GM23338 (cell line): ENCODE results near the gene USP51. TPM values are rescaled to one million over a fixed set of nuclear protein-coding genes. Genes with fewer than 3 reads are reported as not detected.

Source experiments
- ATAC-seq: fragments of 200-7000 bp; cut with Tn5 transposase; 3 replicates; pipeline ENCODE4 v1.9.1; 2020
- DNase-seq: peaks from one replicate; pipeline ENCODE4 v3.0.0-alpha.2; 2015; ENCODE audit warnings: low spot score
- H2AFZ ChIP-seq: fragments of 200-600 bp; sonication (generic); 2 replicates; pipeline ENCODE4 v1.8.0; 2016; ENCODE audit warnings: antibody characterized with exemption, mild to moderate bottlenecking, moderate library complexity
- H3F3A ChIP-seq: fragments of 200-600 bp; sonication (generic); replicated peaks from 2 replicates; pipeline ENCODE4 v1.8.0; 2017; ENCODE audit warnings: antibody characterized with exemption, mixed run types, low read depth
- H3K27ac ChIP-seq: fragments of 200-600 bp; sonication (generic); 2 replicates; pipeline ENCODE4 v1.6.1; 2016; ENCODE audit warnings: low read depth
- H3K27me3 ChIP-seq: fragments of 200-600 bp; sonication (generic); 2 replicates; pipeline ENCODE4 v1.8.0; 2016; ENCODE audit warnings: mild to moderate bottlenecking, mixed run types, moderate library complexity; ENCODE audit not compliant: insufficient read depth
- H3K36me3 ChIP-seq: fragments of 200-600 bp; sonication (generic); 2 replicates; pipeline ENCODE4 v1.8.0; 2016; ENCODE audit warnings: mild to moderate bottlenecking; ENCODE audit not compliant: insufficient read depth
- H3K4me1 ChIP-seq: fragments of 200-600 bp; sonication (generic); 2 replicates; pipeline ENCODE4 v1.8.0; 2016; ENCODE audit warnings: mild to moderate bottlenecking, moderate library complexity; ENCODE audit not compliant: insufficient read depth
- H3K4me2 ChIP-seq: fragments of 200-600 bp; sonication (generic); 2 replicates; pipeline ENCODE4 v1.7.1; 2017; ENCODE audit warnings: mixed run types
- H3K4me3 ChIP-seq: fragments of 200-600 bp; sonication (generic); 2 replicates; pipeline ENCODE4 v1.6.1; 2016; ENCODE audit warnings: mixed run types
- H3K79me2 ChIP-seq: fragments of 200-600 bp; sonication (generic); replicated peaks from 2 replicates; pipeline ENCODE4 v1.8.0; 2017; ENCODE audit warnings: mild to moderate bottlenecking; ENCODE audit not compliant: insufficient read depth
- H3K9me2 ChIP-seq: fragments of 200-600 bp; sonication (generic); 2 replicates; pipeline ENCODE4 v1.8.0; 2017; ENCODE audit not compliant: insufficient read depth
- H4K20me1 ChIP-seq: fragments of 200-600 bp; sonication (generic); replicated peaks from 2 replicates; pipeline ENCODE4 v1.8.0; 2017; ENCODE audit warnings: mild to moderate bottlenecking; ENCODE audit not compliant: insufficient read depth
- H3K27ac Mint-ChIP-seq: 2 replicates; pipeline ENCODE4 v1.8.0; 2020; ENCODE audit warnings: inconsistent platforms, mild to moderate bottlenecking, moderate library complexity, mixed read lengths
- H3K27me3 Mint-ChIP-seq: 3 replicates; pipeline ENCODE4 v1.8.0; 2022; ENCODE audit warnings: low read depth, mild to moderate bottlenecking, moderate library complexity, mixed read lengths, inconsistent platforms; ENCODE audit not compliant: insufficient read depth, poor library complexity
- H3K36me3 Mint-ChIP-seq: 3 replicates; pipeline ENCODE4 v1.8.0; 2021; ENCODE audit warnings: low read depth, mild to moderate bottlenecking, inconsistent platforms, moderate library complexity, mixed read lengths
- H3K4me1 Mint-ChIP-seq: 3 replicates; pipeline ENCODE4 v1.8.0; 2020; ENCODE audit warnings: mild to moderate bottlenecking, inconsistent platforms, mixed read lengths
- H3K4me3 Mint-ChIP-seq: 3 replicates; pipeline ENCODE4 v1.8.0; 2021; ENCODE audit warnings: moderate library complexity, mild to moderate bottlenecking, inconsistent platforms, mixed read lengths
- H3K9me3 Mint-ChIP-seq: 3 replicates; pipeline ENCODE4 v1.8.0; 2020; ENCODE audit warnings: moderate library complexity, mild to moderate bottlenecking, inconsistent platforms, mixed read lengths
- EZH2 ChIP-seq: fragments of 200-600 bp; sonication (generic); IDR thresholded peaks from one replicate; pipeline ENCODE4 v1.8.0; 2017; ENCODE audit warnings: antibody characterized with exemption, mild to moderate bottlenecking, low read depth; ENCODE audit not compliant: unreplicated experiment
- EZH2phosphoT487 ChIP-seq: fragments of 200-600 bp; sonication (generic); IDR thresholded peaks from one replicate; pipeline ENCODE4 v1.8.1; 2018; ENCODE audit warnings: antibody characterized with exemption; ENCODE audit not compliant: unreplicated experiment
- JUNB ChIP-seq: IDR thresholded peaks from one replicate; pipeline ENCODE4 v1.6.1; 2016; ENCODE audit warnings: antibody characterized with exemption; ENCODE audit not compliant: unreplicated experiment
- NANOG ChIP-seq: IDR thresholded peaks from 2 replicates; pipeline ENCODE4 v1.6.1; 2016; ENCODE audit warnings: antibody characterized with exemption, borderline replicate concordance
- POLR2AphosphoS5 ChIP-seq: IDR thresholded peaks from 2 replicates; pipeline ENCODE4 v1.6.1; 2016; ENCODE audit warnings: antibody characterized with exemption, low read depth
- STAT1 ChIP-seq: IDR thresholded peaks from one replicate; pipeline ENCODE4 v1.6.1; 2016; ENCODE audit warnings: antibody characterized with exemption; ENCODE audit not compliant: unreplicated experiment
- polyA plus RNA-seq: library from polyadenylated mRNA; unstranded; fragments of >200 nt; fragmentation: Nextera tagmentation; extraction: Ambion mirVana; gene quantifications from 2 replicates; pipeline ENCODE4 v1.2.1, GENCODE V29; 2016
- total RNA-seq: library from RNA; depleted of rRNA; stranded (reverse); fragments of >200 nt; shearing (Covaris generic); gene quantifications from 2 replicates; pipeline ENCODE4 v1.2.3, GENCODE V29; 2014
- TF ChIP-seq, protein P1 (sequence below): IDR thresholded peaks from 2 replicates; pipeline ENCODE4 v1.6.1; 2016; ENCODE audit warnings: antibody characterized with exemption
- TF ChIP-seq, protein P2 (sequence below), 2 experiments: fragments of 200-600 bp in 1 of 2; sonication (generic) in 1 of 2; conservative IDR thresholded peaks; 2 replicates each; pipeline versions ENCODE4 v1.5.1 to v1.6.1; 2016 to 2017; ENCODE audit warnings: antibody characterized with exemption in 2 of 2, low read depth in 2 of 2, mild to moderate bottlenecking in 2 of 2, moderate library complexity in 1 of 2
- TF ChIP-seq, protein P3 (sequence below): IDR thresholded peaks from one replicate; pipeline ENCODE4 v1.6.1; 2018; ENCODE audit warnings: antibody characterized with exemption; ENCODE audit not compliant: unreplicated experiment

The USP51 gene
- total and polyA plus RNA-seq, 2 experiments from 2014 or later: 3.5 to 5.5 TPM

GRCh38 chrX:55490121-55490520, 473 bp upstream of the USP51 start:
- H3K36me3 Mint-ChIP-seq: peaks cover 9% of the 10 kb centered on the region
- H3K27ac Mint-ChIP-seq: peak overlapping the region; percentile 98
- Histone ChIP-seq H3K36me3 (no peaks in the 10 kb centered on the region), H3K27ac (no peak overlapping the region), H4K20me1 (no peaks in the 10 kb centered on the region), H2AFZ (no peak overlapping the region), H3K27me3 (no peaks in the 10 kb centered on the region), H3K4me2 (peak overlapping the region; percentile 80), H3K79me2 (no peaks in the 10 kb centered on the region), H3K4me1 (0 out of 2 replicates have a peak, but pooled peaks cover 6% of the 10 kb centered on the region), H3K4me3 (peak overlapping the region; percentile 77), H3K9me2 (no peaks in the 10 kb centered on the region), H3F3A (no peaks in the 10 kb centered on the region)
- H3K4me3 Mint-ChIP-seq: peak overlapping the region; percentile 97
- DNase-seq (no peak), ATAC-seq (peak; percentile 15)
- TF ChIP-seq, protein P1, sequence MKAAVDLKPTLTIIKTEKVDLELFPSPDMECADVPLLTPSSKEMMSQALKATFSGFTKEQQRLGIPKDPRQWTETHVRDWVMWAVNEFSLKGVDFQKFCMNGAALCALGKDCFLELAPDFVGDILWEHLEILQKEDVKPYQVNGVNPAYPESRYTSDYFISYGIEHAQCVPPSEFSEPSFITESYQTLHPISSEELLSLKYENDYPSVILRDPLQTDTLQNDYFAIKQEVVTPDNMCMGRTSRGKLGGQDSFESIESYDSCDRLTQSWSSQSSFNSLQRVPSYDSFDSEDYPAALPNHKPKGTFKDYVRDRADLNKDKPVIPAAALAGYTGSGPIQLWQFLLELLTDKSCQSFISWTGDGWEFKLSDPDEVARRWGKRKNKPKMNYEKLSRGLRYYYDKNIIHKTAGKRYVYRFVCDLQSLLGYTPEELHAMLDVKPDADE: no peak
- TF ChIP-seq, protein P2, sequence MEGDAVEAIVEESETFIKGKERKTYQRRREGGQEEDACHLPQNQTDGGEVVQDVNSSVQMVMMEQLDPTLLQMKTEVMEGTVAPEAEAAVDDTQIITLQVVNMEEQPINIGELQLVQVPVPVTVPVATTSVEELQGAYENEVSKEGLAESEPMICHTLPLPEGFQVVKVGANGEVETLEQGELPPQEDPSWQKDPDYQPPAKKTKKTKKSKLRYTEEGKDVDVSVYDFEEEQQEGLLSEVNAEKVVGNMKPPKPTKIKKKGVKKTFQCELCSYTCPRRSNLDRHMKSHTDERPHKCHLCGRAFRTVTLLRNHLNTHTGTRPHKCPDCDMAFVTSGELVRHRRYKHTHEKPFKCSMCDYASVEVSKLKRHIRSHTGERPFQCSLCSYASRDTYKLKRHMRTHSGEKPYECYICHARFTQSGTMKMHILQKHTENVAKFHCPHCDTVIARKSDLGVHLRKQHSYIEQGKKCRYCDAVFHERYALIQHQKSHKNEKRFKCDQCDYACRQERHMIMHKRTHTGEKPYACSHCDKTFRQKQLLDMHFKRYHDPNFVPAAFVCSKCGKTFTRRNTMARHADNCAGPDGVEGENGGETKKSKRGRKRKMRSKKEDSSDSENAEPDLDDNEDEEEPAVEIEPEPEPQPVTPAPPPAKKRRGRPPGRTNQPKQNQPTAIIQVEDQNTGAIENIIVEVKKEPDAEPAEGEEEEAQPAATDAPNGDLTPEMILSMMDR (conservative IDR thresholded peaks at IDR 0.05; ENCODE audit: low read depth in 2 of 2): no peak
- TF ChIP-seq POLR2AphosphoS5: no peak
- TF ChIP-seq NANOG: no peak
- no peak for TF ChIP-seq JUNB
- TF ChIP-seq, protein P3, sequence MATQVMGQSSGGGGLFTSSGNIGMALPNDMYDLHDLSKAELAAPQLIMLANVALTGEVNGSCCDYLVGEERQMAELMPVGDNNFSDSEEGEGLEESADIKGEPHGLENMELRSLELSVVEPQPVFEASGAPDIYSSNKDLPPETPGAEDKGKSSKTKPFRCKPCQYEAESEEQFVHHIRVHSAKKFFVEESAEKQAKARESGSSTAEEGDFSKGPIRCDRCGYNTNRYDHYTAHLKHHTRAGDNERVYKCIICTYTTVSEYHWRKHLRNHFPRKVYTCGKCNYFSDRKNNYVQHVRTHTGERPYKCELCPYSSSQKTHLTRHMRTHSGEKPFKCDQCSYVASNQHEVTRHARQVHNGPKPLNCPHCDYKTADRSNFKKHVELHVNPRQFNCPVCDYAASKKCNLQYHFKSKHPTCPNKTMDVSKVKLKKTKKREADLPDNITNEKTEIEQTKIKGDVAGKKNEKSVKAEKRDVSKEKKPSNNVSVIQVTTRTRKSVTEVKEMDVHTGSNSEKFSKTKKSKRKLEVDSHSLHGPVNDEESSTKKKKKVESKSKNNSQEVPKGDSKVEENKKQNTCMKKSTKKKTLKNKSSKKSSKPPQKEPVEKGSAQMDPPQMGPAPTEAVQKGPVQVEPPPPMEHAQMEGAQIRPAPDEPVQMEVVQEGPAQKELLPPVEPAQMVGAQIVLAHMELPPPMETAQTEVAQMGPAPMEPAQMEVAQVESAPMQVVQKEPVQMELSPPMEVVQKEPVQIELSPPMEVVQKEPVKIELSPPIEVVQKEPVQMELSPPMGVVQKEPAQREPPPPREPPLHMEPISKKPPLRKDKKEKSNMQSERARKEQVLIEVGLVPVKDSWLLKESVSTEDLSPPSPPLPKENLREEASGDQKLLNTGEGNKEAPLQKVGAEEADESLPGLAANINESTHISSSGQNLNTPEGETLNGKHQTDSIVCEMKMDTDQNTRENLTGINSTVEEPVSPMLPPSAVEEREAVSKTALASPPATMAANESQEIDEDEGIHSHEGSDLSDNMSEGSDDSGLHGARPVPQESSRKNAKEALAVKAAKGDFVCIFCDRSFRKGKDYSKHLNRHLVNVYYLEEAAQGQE: no peak
- no peak for TF ChIP-seq EZH2
- no peak for TF ChIP-seq STAT1
- TF ChIP-seq EZH2phosphoT487: no peak
- H3K9me3 Mint-ChIP-seq: no peaks in the 10 kb centered on the region
- no peaks in the 10 kb centered on the region for H3K27me3 Mint-ChIP-seq
- H3K4me1 Mint-ChIP-seq: peaks cover 8% of the 10 kb centered on the region; the same call in 1 of the 3 replicates
